ENCODE measurements around the gene USPL1.
"Not testable (repeated sequence)": the region's sequence is repeated elsewhere in the genome, so short reads cannot be mapped to it uniquely, and the experiment has no call there.

The USPL1 gene

GRCh38 chr13:30629527-30629926, 11.8 kb downstream of the USPL1 start:
- H4K20me1 ChIP-seq: peaks cover 57% of the 10 kb centered on the region
- H3K4me2 ChIP-seq: no peak overlapping the region
- no peak overlapping the region for H3K4me3 ChIP-seq
- H3K9ac ChIP-seq: no peak overlapping the region
- H3K4me1 ChIP-seq: peaks cover 13% of the 10 kb centered on the region
- H3K27me3 ChIP-seq: no peaks in the 10 kb centered on the region
- H3K36me3 ChIP-seq: peaks cover 84% of the 10 kb centered on the region
- H3K9me3 ChIP-seq: peaks cover 22% of the 10 kb centered on the region; the same call in 1 of the 2 replicates
- TF ChIP-seq Cebpa-rat (IDR thresholded peaks at IDR 0.05): no peak
- no peak overlapping the region for H3K27ac ChIP-seq

GRCh38 chr13:30633861-30634260, 16.1 kb downstream of the USPL1 start:
- no peak for TF ChIP-seq Cebpa-rat (IDR thresholded peaks at IDR 0.05)
- no peak overlapping the region for H3K27ac ChIP-seq
- peaks cover 81% of the 10 kb centered on the region for H4K20me1 ChIP-seq
- no peak overlapping the region for H3K9ac ChIP-seq
- H3K4me3 ChIP-seq: no peak overlapping the region
- peaks cover 78% of the 10 kb centered on the region for H3K36me3 ChIP-seq
- H3K27me3 ChIP-seq: no peaks in the 10 kb centered on the region
- H3K9me3 ChIP-seq: peaks cover 22% of the 10 kb centered on the region; the same call in 1 of the 2 replicates
- no peaks in the 10 kb centered on the region for H3K4me1 ChIP-seq
- no peak overlapping the region for H3K4me2 ChIP-seq

DNA sequence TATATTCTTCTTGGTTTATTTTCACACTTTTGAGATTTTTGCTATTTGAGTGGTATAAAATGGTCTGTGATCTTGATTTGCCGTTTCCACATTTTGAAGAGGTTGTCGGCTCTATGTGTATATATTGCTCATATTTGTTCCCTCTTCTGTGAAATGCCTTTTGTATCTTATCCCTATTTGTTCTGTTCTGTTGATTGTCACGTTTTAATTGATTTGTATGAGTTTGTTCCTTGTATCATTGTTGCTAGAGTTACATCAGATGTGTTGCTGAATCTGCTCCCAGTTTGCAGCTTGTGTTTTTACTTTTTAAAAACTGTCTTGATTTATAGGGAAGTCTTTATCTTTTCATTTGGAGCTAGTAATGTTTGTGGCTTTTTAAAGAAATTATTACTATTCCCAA, 17.1 kb downstream of the USPL1 start:
- Histone ChIP-seq H3K9ac (no peak overlapping the region), H3K27me3 (no peaks in the 10 kb centered on the region), H3K4me1 (no peaks in the 10 kb centered on the region), H3K36me3 (peaks cover 77% of the 10 kb centered on the region), H4K20me1 (peaks cover 81% of the 10 kb centered on the region), H3K4me2 (no peak overlapping the region), H3K27ac (no peak overlapping the region), H3K4me3 (no peak overlapping the region), H3K9me3 (peaks cover 22% of the 10 kb centered on the region; the same call in 1 of the 2 replicates)
- no peak for TF ChIP-seq Cebpa-rat (IDR thresholded peaks at IDR 0.05)

GRCh38 chr13:30638301-30638700, 20.6 kb downstream of the USPL1 start:
- Histone ChIP-seq H3K9ac (no peak overlapping the region), H3K27me3 (no peaks in the 10 kb centered on the region), H4K20me1 (peaks cover 87% of the 10 kb centered on the region), H3K4me3 (no peak overlapping the region), H3K36me3 (peaks cover 81% of the 10 kb centered on the region), H3K4me1 (no peaks in the 10 kb centered on the region), H3K4me2 (no peak overlapping the region), H3K9me3 (peaks cover 11% of the 10 kb centered on the region; the same call in 1 of the 2 replicates), H3K27ac (no peak overlapping the region)
- TF ChIP-seq Cebpa-rat (IDR thresholded peaks at IDR 0.05): no peak

GRCh38 chr13:30639671-30640070, 22.0 kb downstream of the USPL1 start:
- peaks cover 79% of the 10 kb centered on the region for H4K20me1 ChIP-seq
- no peaks in the 10 kb centered on the region for H3K27me3 ChIP-seq
- H3K27ac ChIP-seq: no peak overlapping the region
- no peaks in the 10 kb centered on the region for H3K9me3 ChIP-seq
- no peaks in the 10 kb centered on the region for H3K4me1 ChIP-seq
- TF ChIP-seq Cebpa-rat (IDR thresholded peaks at IDR 0.05): no peak
- no peak overlapping the region for H3K4me2 ChIP-seq
- no peak overlapping the region for H3K4me3 ChIP-seq
- H3K9ac ChIP-seq: no peak overlapping the region
- H3K36me3 ChIP-seq: peaks cover 81% of the 10 kb centered on the region

GRCh38 chr13:30641173-30641572, 23.5 kb downstream of the USPL1 start:
- not testable (repeated sequence) for H3K27ac ChIP-seq, H3K4me3 ChIP-seq, H3K4me2 ChIP-seq, H3K9me3 ChIP-seq, H3K9ac ChIP-seq, H3K27me3 ChIP-seq, H3K4me1 ChIP-seq
- Histone ChIP-seq H3K36me3 (peaks cover 87% of the 10 kb centered on the region), H4K20me1 (peaks cover 79% of the 10 kb centered on the region)

GRCh38 chr13:30645629-30646028, 27.9 kb downstream of the USPL1 start:
- no peak overlapping the region for H3K9ac ChIP-seq
- peaks cover 99% of the 10 kb centered on the region for H3K36me3 ChIP-seq
- H3K9me3 ChIP-seq: no peaks in the 10 kb centered on the region
- no peak overlapping the region for H3K4me2 ChIP-seq
- H3K27me3 ChIP-seq: no peaks in the 10 kb centered on the region
- no peak for TF ChIP-seq Cebpa-rat (IDR thresholded peaks at IDR 0.05)
- H3K4me3 ChIP-seq: no peak overlapping the region
- H4K20me1 ChIP-seq: peaks cover 67% of the 10 kb centered on the region
- no peak overlapping the region for H3K27ac ChIP-seq
- no peaks in the 10 kb centered on the region for H3K4me1 ChIP-seq

GRCh38 chr13:30647420-30647819, 29.7 kb downstream of the USPL1 start:
- Histone ChIP-seq H4K20me1 (peaks cover 66% of the 10 kb centered on the region), H3K36me3 (peaks cover 93% of the 10 kb centered on the region), H3K9me3 (no peaks in the 10 kb centered on the region), H3K27ac (no peak overlapping the region), H3K4me3 (no peak overlapping the region), H3K4me1 (no peaks in the 10 kb centered on the region), H3K27me3 (no peaks in the 10 kb centered on the region), H3K9ac (no peak overlapping the region), H3K4me2 (no peak overlapping the region)
- TF ChIP-seq Cebpa-rat (IDR thresholded peaks at IDR 0.05): no peak

DNA sequence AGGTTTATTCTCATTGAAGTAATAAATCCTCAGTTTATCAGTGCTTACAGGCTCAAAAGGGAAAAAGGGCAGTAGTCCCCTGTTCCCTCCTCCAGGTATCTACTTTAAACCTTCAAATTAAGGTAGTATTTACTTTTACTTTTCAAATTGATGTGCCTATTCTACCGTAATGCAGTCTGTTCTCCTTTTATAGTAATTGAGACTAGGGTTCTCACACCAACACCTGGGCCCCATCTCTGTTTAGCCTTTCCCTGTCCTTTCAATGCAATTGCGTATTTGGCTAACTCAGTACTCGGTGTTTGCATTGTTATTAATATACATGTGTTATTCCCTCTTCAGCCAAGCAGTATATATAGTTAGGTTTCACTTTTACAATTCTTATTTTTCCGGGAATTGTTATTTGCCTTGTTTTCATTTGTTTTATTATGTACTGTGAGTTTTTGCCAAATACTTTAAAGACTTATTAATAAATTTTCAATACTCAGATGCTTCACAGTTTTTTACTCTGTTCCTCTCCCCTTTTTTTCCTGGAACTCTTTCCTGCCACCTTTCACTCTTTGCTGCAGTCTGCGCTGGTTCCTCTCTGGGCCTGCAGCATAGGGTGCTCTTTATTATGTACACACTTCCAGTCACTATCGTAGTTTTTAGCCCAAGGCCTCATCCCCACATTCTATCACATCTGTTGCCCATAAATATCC, 30.3 kb downstream of the USPL1 start:
- TF ChIP-seq Cebpa-rat (IDR thresholded peaks at IDR 0.05): no peak
- H3K4me1 ChIP-seq: no peaks in the 10 kb centered on the region

GRCh38 chr13:30648522-30649012, 30.8 kb downstream of the USPL1 start:
- Histone ChIP-seq H3K27me3 (no peaks in the 10 kb centered on the region), H4K20me1 (peaks cover 77% of the 10 kb centered on the region), H3K4me2 (no peak overlapping the region), H3K36me3 (peaks cover 93% of the 10 kb centered on the region), H3K4me3 (no peak overlapping the region), H3K27ac (no peak overlapping the region), H3K9ac (no peak overlapping the region), H3K9me3 (no peaks in the 10 kb centered on the region), H3K4me1 (no peaks in the 10 kb centered on the region)
- no peak for TF ChIP-seq Cebpa-rat (IDR thresholded peaks at IDR 0.05)

More for the DNA sequence above, 30.3 kb downstream of the USPL1 start:
- Histone ChIP-seq H3K4me2 (no peak overlapping the region), H3K9ac (no peak overlapping the region), H3K9me3 (no peaks in the 10 kb centered on the region), H3K4me3 (no peak overlapping the region), H4K20me1 (peaks cover 71% of the 10 kb centered on the region), H3K36me3 (peaks cover 93% of the 10 kb centered on the region), H3K27me3 (no peaks in the 10 kb centered on the region), H3K27ac (no peak overlapping the region)

DNA sequence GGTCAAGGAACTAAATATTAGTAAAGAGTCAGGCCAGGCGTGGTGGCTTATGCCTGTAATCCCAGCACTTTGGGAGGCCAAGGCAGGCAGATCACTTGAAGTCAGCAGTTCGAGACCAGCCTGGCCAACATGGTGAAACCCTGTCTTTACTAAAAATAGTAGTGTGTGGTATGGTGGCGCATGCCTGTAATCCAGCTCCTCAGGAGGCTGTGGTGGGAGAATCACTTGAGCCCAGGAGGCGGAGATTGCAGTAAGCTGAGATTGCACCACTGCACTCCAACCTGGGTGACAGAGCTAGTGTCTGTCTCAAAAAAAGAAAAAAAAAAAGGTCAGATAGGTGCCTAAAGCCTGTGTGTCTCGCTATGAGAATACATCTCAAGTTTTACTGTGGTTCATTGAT, 33.9 kb downstream of the USPL1 start:
- H3K4me1 ChIP-seq, H3K9me3 ChIP-seq, H3K4me3 ChIP-seq, H3K27ac ChIP-seq, H3K9ac ChIP-seq, H3K4me2 ChIP-seq, H3K27me3 ChIP-seq: not testable (repeated sequence)
- Histone ChIP-seq H3K36me3 (peaks cover 93% of the 10 kb centered on the region), H4K20me1 (peaks cover 51% of the 10 kb centered on the region)

All from BLaER1 (cell line).